ENCODE results near the gene FUNDC2. TPM values are rescaled to one million over a fixed set of nuclear protein-coding genes. Genes with fewer than 3 reads are reported as not detected.

Gene FUNDC2
- total RNA-seq, 1 donor, result 61.5 TPM

GRCh38 chrX:155046811-155047528 lies 20.3 kb downstream of the FUNDC2 start:
- DNase-seq (ENCODE audit: low read depth), result no peak
- no peak for TF ChIP-seq CTCF (IDR thresholded peaks at IDR 0.05; ENCODE audit: insufficient read depth, low read length)
- H3K4me3 ChIP-seq (ENCODE audit: low read depth, low read length), result no peak overlapping the region

- peak; percentile 59 for DNase-seq (ENCODE audit: low read depth)
- TF ChIP-seq CTCF (IDR thresholded peaks at IDR 0.05; ENCODE audit: insufficient read depth, low read length), result peak; percentile 67
- no peak overlapping the region for H3K4me3 ChIP-seq (ENCODE audit: low read depth, low read length)
These were observed 22.5 kb downstream of the FUNDC2 start for GRCh38 chrX:155048977-155049619.

GRCh38 chrX:155052738-155053498 lies 26.3 kb downstream of the FUNDC2 start:
- H3K4me3 ChIP-seq (ENCODE audit: low read depth, low read length), result no peak overlapping the region
- TF ChIP-seq CTCF (IDR thresholded peaks at IDR 0.05; ENCODE audit: insufficient read depth, low read length), result no peak
- no peak for DNase-seq (ENCODE audit: low read depth)

GRCh38 chrX:155053656-155054055 lies 27.0 kb downstream of the FUNDC2 start:
- TF ChIP-seq CTCF (IDR thresholded peaks at IDR 0.05; ENCODE audit: insufficient read depth, low read length), result no peak
- DNase-seq (ENCODE audit: low read depth), result no peak
- no peak overlapping the region for H3K4me3 ChIP-seq (ENCODE audit: low read depth, low read length)

GRCh38 chrX:155054255-155054654 lies 27.6 kb downstream of the FUNDC2 start:
- DNase-seq (ENCODE audit: low read depth), result no peak
- TF ChIP-seq CTCF (IDR thresholded peaks at IDR 0.05; ENCODE audit: insufficient read depth, low read length), result no peak
- H3K4me3 ChIP-seq (ENCODE audit: low read depth, low read length), result no peak overlapping the region

GRCh38 chrX:155055494-155055893 lies 28.9 kb downstream of the FUNDC2 start:
- no peak for DNase-seq (ENCODE audit: low read depth)
- H3K4me3 ChIP-seq (ENCODE audit: low read depth, low read length), result no peak overlapping the region
- TF ChIP-seq CTCF (IDR thresholded peaks at IDR 0.05; ENCODE audit: insufficient read depth, low read length), result no peak
